ENCODE data around the gene STAB1. TPM values are rescaled to one million over a fixed set of nuclear protein-coding genes. Genes with fewer than 3 reads are reported as not detected.

The STAB1 gene
- total and polyA plus RNA-seq, 2 of the 13 experiments (the other 11 are each of a cell fraction or from before 2014, with no cell fraction given) = 0.09 to 0.34 TPM

GRCh38 chr3:52533623-52534280 lies 38.6 kb downstream of the STAB1 start, which contains the start of gene NT5DC2 (continued):
- peak; percentile 64 for TF ChIP-seq POLR2G (IDR thresholded peaks at IDR 0.05; ENCODE audit: low read depth, low read length)
- TF ChIP-seq, protein P1, sequence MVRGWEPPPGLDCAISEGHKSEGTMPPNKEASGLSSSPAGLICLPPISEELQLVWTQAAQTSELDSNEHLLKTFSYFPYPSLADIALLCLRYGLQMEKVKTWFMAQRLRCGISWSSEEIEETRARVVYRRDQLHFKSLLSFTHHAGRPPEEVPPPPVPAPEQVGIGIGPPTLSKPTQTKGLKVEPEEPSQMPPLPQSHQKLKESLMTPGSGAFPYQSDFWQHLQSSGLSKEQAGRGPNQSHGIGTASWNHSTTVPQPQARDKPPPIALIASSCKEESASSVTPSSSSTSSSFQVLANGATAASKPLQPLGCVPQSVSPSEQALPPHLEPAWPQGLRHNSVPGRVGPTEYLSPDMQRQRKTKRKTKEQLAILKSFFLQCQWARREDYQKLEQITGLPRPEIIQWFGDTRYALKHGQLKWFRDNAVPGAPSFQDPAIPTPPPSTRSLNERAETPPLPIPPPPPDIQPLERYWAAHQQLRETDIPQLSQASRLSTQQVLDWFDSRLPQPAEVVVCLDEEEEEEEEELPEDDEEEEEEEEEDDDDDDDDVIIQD (CRISPR knock-in tag; IDR thresholded peaks at IDR 0.05; ENCODE audit: low read depth) = no peak
- TF ChIP-seq ZNF790 (CRISPR knock-in tag; IDR thresholded peaks at IDR 0.05; ENCODE audit: borderline replicate concordance) = peak; percentile 97; the same call in 1 of the 2 replicates
- TF ChIP-seq ZNF569 (CRISPR knock-in tag; IDR thresholded peaks at IDR 0.05; ENCODE audit: borderline replicate concordance) = 0 out of 2 replicates have a peak, but pooled peaks have one; percentile 59
- peak; percentile 55; the same call in 1 of the 2 replicates for TF ChIP-seq SPEN (CRISPR knock-in tag; IDR thresholded peaks at IDR 0.05; ENCODE audit: low read depth)
- peak; percentile 21; the same call in 1 of the 2 replicates for TF ChIP-seq WIZ (CRISPR knock-in tag; IDR thresholded peaks at IDR 0.05)
- TF ChIP-seq TAF15 (IDR thresholded peaks at IDR 0.05; ENCODE audit: low read depth, low read length, poor library complexity, severe bottlenecking) = no peak
- no peak for TF ChIP-seq LCORL (IDR thresholded peaks at IDR 0.05)
- peak; percentile 13; the same call in 1 of the 2 replicates for TF ChIP-seq LCORL (CRISPR knock-in tag; IDR thresholded peaks at IDR 0.05)
- no peak for TF ChIP-seq ZNF891 (CRISPR knock-in tag; IDR thresholded peaks at IDR 0.05)
- TF ChIP-seq, protein P2, sequence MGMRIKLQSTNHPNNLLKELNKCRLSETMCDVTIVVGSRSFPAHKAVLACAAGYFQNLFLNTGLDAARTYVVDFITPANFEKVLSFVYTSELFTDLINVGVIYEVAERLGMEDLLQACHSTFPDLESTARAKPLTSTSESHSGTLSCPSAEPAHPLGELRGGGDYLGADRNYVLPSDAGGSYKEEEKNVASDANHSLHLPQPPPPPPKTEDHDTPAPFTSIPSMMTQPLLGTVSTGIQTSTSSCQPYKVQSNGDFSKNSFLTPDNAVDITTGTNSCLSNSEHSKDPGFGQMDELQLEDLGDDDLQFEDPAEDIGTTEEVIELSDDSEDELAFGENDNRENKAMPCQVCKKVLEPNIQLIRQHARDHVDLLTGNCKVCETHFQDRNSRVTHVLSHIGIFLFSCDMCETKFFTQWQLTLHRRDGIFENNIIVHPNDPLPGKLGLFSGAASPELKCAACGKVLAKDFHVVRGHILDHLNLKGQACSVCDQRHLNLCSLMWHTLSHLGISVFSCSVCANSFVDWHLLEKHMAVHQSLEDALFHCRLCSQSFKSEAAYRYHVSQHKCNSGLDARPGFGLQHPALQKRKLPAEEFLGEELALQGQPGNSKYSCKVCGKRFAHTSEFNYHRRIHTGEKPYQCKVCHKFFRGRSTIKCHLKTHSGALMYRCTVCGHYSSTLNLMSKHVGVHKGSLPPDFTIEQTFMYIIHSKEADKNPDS (CRISPR knock-in tag; IDR thresholded peaks at IDR 0.05) = no peak
- peak; percentile 94 for TF ChIP-seq ZNF281 (CRISPR knock-in tag; IDR thresholded peaks at IDR 0.05; ENCODE audit: borderline replicate concordance)
- peak; percentile 62; the same call in 1 of the 2 replicates for TF ChIP-seq GFI1 (CRISPR knock-in tag; IDR thresholded peaks at IDR 0.05; ENCODE audit: borderline replicate concordance)
- TF ChIP-seq ZNF597 (CRISPR knock-in tag; IDR thresholded peaks at IDR 0.05) = no peak
- TF ChIP-seq U2AF1 (optimal IDR thresholded peaks at IDR 0.05; ENCODE audit: low read depth, low read length) = no peak
- no peak for TF ChIP-seq CENPT (CRISPR knock-in tag; IDR thresholded peaks at IDR 0.05; ENCODE audit: low read depth)
- TF ChIP-seq, protein P3, sequence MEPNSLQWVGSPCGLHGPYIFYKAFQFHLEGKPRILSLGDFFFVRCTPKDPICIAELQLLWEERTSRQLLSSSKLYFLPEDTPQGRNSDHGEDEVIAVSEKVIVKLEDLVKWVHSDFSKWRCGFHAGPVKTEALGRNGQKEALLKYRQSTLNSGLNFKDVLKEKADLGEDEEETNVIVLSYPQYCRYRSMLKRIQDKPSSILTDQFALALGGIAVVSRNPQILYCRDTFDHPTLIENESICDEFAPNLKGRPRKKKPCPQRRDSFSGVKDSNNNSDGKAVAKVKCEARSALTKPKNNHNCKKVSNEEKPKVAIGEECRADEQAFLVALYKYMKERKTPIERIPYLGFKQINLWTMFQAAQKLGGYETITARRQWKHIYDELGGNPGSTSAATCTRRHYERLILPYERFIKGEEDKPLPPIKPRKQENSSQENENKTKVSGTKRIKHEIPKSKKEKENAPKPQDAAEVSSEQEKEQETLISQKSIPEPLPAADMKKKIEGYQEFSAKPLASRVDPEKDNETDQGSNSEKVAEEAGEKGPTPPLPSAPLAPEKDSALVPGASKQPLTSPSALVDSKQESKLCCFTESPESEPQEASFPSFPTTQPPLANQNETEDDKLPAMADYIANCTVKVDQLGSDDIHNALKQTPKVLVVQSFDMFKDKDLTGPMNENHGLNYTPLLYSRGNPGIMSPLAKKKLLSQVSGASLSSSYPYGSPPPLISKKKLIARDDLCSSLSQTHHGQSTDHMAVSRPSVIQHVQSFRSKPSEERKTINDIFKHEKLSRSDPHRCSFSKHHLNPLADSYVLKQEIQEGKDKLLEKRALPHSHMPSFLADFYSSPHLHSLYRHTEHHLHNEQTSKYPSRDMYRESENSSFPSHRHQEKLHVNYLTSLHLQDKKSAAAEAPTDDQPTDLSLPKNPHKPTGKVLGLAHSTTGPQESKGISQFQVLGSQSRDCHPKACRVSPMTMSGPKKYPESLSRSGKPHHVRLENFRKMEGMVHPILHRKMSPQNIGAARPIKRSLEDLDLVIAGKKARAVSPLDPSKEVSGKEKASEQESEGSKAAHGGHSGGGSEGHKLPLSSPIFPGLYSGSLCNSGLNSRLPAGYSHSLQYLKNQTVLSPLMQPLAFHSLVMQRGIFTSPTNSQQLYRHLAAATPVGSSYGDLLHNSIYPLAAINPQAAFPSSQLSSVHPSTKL (CRISPR knock-in tag; IDR thresholded peaks at IDR 0.05) = 0 out of 2 replicates have a peak, but pooled peaks have one; percentile 22

All from HepG2 (cell line).